Caki2 (cell line): Measurements from ENCODE around the gene NOC2L. TPM values are rescaled to one million over a fixed set of nuclear protein-coding genes. Genes with fewer than 3 reads are reported as not detected.

Source experiments
- DNase-seq: peaks from one replicate; pipeline ENCODE4 v3.0.0-alpha.2; 2015; ENCODE audit warnings: low read depth
- in situ Hi-C: cut with HindIII; loops from 2 replicates; pipeline ENCODE4 v1.10.0; 2016; ENCODE audit warnings: low sequenced_read_pairs, low pct_unique_long_range_greater_than_20kb, mixed read lengths
- total RNA-seq: library from RNA; depleted of rRNA; stranded (reverse); fragments of >200 nt; shearing (Covaris generic); gene quantifications from 2 replicates; pipeline ENCODE4 v1.2.3, GENCODE V29; 2014; ENCODE audit warnings: low replicate concordance

NOC2L gene
- total RNA-seq, 1 experiment from 2014 or later, result 140 TPM

DNA sequence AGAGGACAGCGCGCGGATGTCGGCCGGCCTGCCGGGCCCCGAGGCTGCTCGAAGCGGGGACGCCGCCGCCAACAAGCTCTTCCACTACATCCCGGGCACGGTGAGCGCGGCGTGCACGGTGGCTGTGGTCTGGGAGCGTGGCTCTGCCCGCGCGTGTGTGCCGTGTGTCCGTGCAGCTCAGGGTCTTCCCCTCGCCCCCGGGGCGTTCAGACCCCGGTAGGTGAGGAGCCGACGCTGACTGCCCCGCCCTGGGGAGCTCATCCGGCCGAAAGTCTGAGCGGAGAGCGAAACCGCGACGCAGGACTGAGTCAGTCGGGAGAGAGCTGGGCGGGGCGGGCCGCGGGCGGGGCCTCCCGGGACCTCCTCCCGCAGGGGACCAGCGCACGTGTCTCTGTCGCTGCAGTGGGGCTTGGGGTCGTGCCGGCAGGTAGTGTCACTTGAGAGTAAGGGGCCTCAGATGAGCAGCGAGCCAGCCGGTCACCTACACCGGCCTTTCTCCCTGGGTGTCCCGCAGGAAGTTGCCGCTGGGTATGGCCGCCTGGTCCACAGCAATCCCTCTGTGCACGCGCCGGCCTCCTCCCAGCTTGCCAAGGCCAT, 7.7 kb upstream of the NOC2L start:
- in situ Hi-C loops, result no loop called here

DNA sequence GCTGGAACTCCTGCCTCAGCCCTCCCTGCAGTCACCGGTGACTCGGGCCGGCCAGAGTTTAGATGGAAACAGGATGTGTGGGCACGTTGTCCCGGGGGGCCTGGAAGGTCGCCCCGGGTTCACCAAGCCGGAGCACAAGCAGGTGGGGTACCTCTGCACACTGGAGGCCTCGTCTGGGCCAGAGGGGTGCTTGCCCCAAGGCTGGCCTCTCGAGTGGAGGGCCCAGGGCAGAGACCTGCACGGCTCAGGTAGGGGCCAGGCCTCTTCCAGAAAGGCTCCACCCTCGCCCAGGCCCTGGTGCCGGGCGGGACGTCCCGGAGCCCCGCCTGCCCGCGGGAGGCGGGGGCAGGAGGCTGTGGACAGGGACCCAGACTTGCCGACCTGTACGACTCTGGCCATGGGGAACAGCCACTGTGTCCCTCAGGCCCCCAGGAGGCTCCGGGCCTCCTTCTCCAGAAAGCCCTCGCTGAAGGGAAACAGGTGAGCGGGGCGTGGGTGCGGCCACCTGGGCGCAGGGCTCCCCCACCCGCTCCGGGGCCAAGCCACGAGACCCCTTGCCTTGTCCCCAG, 7.2 kb upstream of the NOC2L start, which contains the start of gene PLEKHN1:
Gene PLEKHN1 (plus strand): TSS at position 348 of the 569 bp plus-strand sequence. CDS start 50 bp downstream, at position 398.
- in situ Hi-C loops, result no loop called here
- DNase-seq, result peak; percentile 80

More for the DNA sequence above, 7.7 kb upstream of the NOC2L start:
- peak; percentile 70 for DNase-seq

- in situ Hi-C loops, result no loop called here
- no peak for DNase-seq
Measured at GRCh38 chr1:965526-966134, 6.6 kb upstream of the NOC2L start.

DNA sequence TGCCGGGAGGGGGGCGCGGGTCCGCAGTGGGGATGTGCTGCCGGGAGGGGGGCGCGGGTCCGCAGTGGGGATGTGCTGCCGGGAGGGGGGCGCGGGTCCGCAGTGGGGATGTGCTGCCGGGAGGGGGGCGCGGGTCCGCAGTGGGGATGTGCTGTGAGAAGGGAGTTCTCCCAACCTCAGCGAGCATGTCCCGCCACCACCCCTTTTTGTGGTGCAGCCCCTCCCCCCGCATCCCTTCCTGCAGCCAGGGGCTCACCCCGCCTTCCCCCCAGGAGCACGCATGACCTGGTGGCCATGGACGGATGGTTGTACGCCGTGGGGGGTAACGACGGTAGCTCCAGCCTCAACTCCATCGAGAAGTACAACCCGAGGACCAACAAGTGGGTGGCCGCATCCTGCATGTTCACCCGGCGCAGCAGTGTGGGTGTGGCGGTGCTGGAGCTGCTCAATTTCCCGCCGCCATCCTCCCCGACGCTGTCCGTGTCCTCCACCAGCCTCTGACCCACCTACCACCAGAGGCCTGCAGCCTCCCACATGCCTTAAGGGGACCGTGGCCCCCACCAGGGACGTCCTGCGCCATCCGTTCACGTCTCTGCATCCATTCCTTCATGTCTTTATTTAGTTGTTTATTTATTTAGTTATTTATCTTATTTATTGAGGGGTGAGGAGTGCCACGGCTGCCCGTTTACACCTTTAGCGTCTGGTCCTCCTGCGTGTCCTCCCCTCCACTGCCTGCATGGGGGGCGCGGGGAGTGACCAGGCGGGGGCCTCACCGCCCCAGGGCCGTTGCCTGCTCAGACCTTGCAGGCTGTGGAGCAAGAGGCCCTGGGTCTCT, 5.9 kb upstream of the NOC2L start:
- DNase-seq, result no peak
- in situ Hi-C loops, result no loop called here

GRCh38 chr1:963746-964525, 4.9 kb upstream of the NOC2L start:
- DNase-seq, result no peak
- in situ Hi-C loops, result no loop called here

DNA sequence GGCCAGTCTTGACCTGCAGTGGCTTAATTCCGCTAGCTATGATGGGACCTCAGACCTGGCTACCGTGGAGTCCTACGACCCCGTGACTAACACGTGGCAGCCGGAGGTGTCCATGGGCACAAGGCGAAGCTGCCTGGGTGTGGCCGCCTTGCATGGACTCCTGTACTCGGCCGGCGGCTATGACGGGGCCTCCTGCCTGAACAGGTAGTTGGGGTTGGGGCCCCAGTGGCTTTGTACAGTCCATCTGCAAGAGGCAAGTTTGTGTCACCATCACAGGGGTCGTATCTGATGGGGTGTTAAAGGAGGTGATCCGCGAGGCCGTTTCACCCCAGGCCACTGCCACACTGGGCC, 4.2 kb upstream of the NOC2L start:
- in situ Hi-C loops, result no loop called here
- no peak for DNase-seq

GRCh38 chr1:962381-963300, 3.6 kb upstream of the NOC2L start:
- no peak for DNase-seq
- in situ Hi-C loops, result no loop called here

- in situ Hi-C loops, result no loop called here
- DNase-seq, result no peak
Measured at GRCh38 chr1:961132-961669, 2.1 kb upstream of the NOC2L start.

DNA sequence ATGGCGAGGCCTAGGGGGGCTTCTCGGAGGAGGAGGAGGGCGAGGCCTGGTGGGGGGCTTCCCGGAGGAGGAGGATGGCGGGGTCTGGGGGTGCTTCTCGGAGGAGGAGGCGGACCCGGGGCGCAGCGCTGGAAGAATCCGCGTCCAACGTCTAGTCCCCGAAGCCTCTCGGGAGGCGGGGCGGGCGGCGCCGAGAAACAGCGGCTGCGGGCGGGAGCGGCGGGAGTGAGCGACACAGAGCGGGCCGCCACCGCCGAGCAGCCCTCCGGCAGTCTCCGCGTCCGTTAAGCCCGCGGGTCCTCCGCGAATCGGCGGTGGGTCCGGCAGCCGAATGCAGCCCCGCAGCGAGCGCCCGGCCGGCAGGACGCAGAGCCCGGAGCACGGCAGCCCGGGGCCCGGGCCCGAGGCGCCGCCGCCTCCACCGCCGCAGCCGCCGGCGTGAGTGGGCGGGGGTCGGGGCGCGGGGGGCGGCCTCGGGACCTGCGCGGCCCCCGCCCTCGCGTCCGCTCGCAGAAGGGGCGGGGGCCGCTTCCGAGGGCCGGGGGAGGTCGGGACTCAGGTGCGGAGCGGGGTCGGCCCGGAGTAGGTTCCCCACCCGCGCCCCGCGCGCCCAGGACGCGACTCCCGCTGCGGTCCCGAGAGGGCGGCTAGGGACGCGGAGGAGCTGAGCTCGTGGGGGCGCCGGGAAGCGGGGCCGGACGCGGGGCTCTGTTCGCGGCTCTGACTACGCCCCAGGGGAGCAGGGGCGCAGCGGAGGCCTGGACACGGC, 1.5 kb upstream of the NOC2L start, which contains the start of gene KLHL17:
Gene KLHL17 (plus strand): TSS at position 222 of the 769 bp plus-strand sequence. CDS start 110 bp downstream, at position 332.
- DNase-seq, result peak; percentile 30
- in situ Hi-C loops, result no loop called here

- DNase-seq, result no peak
- in situ Hi-C loops, result no loop called here
Measured at GRCh38 chr1:959731-960362, 791 bp upstream of the NOC2L start.

DNA sequence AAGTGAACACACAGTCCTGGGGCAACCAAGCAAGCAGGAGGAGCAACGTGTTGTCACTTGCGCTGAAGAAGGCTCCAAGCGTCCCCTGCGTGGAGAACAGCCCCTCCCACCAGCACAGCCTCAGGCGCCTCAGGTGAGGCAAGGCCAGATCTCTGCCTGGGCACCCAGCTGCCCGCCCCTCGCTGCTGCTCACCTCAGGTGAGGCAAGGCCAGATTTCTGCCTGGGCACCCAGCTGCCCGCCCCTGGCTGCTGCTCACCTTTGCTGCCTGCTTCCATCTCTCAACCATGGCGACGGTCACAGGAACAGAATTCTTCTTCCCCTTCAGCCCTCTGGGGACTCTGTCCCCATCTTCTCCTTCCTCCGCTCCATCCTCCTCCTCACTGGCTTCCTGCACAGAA, 2.4 kb downstream of the NOC2L start:
- DNase-seq, result no peak
- in situ Hi-C loops, result no loop called here

GRCh38 chr1:955474-955873, 3.6 kb downstream of the NOC2L start:
- in situ Hi-C loops, result no loop called here
- no peak for DNase-seq

- no peak for DNase-seq
- in situ Hi-C loops, result no loop called here
Measured at GRCh38 chr1:954927-955326, 4.1 kb downstream of the NOC2L start.

DNA sequence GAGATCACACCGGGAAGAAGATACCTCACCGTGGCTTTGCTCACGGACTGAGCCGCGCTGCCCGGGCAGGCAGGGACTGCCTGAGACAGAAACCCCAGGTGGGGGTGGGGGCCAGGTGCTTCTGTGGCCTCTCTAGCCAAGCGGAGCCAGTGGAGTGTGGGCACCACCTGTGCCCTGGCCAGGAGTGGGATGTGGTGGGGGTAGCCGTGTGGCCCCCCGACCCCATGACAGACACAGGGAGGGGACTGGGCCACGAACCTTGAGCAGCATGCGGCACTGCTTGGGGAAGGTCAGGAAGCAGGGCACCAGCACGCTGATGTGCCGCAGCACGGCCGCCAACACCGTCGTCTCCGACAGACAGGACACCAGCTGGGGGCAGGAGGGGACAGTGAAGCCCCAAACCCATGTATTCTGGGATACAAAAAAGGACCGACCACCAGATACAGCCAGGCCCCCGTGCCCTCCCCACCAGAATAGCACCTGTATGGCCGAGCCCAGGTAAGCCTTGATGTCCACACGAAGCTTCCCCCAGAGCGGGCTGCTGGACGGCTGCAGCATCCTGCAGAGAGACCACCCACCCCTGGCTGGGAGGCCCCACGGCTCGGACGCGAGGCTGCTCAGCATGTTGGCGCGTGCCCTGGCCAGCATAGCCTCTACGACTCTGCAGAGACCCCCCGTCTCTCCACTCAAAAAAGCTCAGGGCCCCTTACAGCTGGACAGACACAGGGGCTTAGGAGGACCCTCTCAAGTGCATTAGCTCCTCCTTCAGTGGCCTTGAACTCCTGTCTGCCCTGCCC, 5.3 kb downstream of the NOC2L start:
- in situ Hi-C loops, result no loop called here
- no peak for DNase-seq

DNA sequence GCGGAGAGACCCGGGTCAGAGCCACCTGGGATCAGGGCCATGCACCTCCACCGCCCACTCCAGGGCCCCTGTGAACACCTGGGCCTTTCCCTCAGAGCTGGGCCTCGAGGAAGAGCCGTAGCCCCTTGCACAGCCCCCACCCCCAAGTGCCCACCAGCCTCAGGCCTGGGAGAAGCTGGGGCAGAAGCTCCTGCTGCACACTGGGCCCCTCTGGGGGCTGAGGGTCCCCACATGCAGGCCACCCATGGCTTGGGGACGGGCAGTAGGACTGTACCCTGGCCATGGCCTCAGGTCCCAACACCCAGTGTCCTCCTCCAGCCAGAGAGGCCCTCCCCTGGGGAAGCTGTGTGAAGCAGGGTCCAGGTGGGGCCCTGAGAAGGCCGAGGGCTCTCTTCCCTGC, 6.5 kb downstream of the NOC2L start:
- DNase-seq, result no peak
- in situ Hi-C loops, result no loop called here
